Nephron progenitor cell (in vitro differentiated cells): Measurements from ENCODE around the gene EXOC6B.

ENCODE experiments used
- DNase-seq: peaks from one replicate; pipeline ENCODE4 v3.0.0; 2021
- H3K27ac Mint-ChIP-seq: 2 replicates; pipeline ENCODE4 v1.8.0; 2021; ENCODE audit warnings: mild to moderate bottlenecking, moderate library complexity, mixed read lengths
- H3K27me3 Mint-ChIP-seq: 2 replicates; pipeline ENCODE4 v1.8.0; 2021; ENCODE audit warnings: mild to moderate bottlenecking, low read depth, mixed read lengths; ENCODE audit not compliant: poor library complexity
- H3K36me3 Mint-ChIP-seq: 2 replicates; pipeline ENCODE4 v1.8.0; 2021; ENCODE audit warnings: low read depth, mixed read lengths
- H3K4me1 Mint-ChIP-seq: 2 replicates; pipeline ENCODE4 v1.8.0; 2021; ENCODE audit warnings: mixed read lengths
- H3K4me3 Mint-ChIP-seq: 2 replicates; pipeline ENCODE4 v1.8.0; 2021; ENCODE audit warnings: mild to moderate bottlenecking, moderate library complexity, mixed read lengths
- H3K9me3 Mint-ChIP-seq: 2 replicates; pipeline ENCODE4 v1.8.0; 2021; ENCODE audit warnings: mild to moderate bottlenecking, moderate library complexity, mixed read lengths
- CTCF ChIP-seq: fragments of 200-600 bp; sonication (generic); IDR thresholded peaks from 2 replicates; pipeline ENCODE4 v1.5.0; 2021; ENCODE audit warnings: antibody characterized with exemption

The EXOC6B gene

GRCh38 chr2:72719416-72719815 lies 106.4 kb downstream of the EXOC6B start:
- peak overlapping the region; percentile 27 for H3K27ac Mint-ChIP-seq
- DNase-seq, result peak; percentile 4
- no peak overlapping the region for H3K4me3 Mint-ChIP-seq
- TF ChIP-seq CTCF, result no peak
- H3K9me3 Mint-ChIP-seq, result no peaks in the 10 kb centered on the region
- peaks cover 38% of the 10 kb centered on the region for H3K4me1 Mint-ChIP-seq
- peaks cover 19% of the 10 kb centered on the region for H3K36me3 Mint-ChIP-seq
- no peaks in the 10 kb centered on the region for H3K27me3 Mint-ChIP-seq

DNA sequence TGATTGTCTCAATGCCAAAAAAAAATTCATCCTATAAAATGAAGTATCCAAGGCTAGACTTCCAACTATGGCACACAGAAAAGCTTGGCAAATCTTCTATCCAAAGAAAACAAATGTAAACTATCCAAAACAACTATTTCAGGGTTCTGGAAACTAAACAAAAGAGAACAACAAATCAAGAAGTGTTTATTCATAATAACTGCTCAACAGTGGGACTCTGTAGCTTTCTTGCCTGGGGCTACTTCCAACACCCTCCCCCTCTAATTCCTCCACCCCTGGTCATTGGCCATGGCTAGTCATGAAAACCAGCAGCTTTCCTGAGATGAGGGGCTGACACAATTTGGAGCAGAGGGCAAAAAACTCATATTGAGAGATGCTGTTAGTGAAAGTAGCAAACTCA lies 107.0 kb downstream of the EXOC6B start:
- H3K27ac Mint-ChIP-seq, result no peak overlapping the region
- no peak overlapping the region for H3K4me3 Mint-ChIP-seq
- no peak for DNase-seq
- H3K9me3 Mint-ChIP-seq, result no peaks in the 10 kb centered on the region
- no peaks in the 10 kb centered on the region for H3K27me3 Mint-ChIP-seq
- H3K36me3 Mint-ChIP-seq, result peaks cover 19% of the 10 kb centered on the region
- TF ChIP-seq CTCF, result no peak
- peaks cover 32% of the 10 kb centered on the region for H3K4me1 Mint-ChIP-seq

DNA sequence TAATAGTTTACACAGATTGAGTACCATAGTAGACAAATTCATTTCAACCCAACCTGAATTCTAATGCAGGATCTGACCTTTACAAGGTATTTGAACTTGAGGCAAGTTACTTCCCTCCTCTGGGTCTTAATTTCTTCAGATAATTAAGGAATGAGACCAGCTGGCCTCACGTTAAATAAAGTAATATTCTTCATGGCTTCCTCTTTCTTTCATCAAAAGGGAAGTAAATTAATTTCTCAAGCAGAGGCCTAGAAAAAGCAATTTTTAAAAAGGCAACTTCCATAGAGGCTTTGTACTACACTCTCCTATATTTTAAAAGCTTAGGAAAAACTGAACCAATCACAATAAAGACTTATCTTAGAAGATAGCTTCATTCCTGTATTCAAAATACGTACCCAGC lies 109.2 kb downstream of the EXOC6B start:
- no peaks in the 10 kb centered on the region for H3K27me3 Mint-ChIP-seq
- no peak for TF ChIP-seq CTCF

DNA sequence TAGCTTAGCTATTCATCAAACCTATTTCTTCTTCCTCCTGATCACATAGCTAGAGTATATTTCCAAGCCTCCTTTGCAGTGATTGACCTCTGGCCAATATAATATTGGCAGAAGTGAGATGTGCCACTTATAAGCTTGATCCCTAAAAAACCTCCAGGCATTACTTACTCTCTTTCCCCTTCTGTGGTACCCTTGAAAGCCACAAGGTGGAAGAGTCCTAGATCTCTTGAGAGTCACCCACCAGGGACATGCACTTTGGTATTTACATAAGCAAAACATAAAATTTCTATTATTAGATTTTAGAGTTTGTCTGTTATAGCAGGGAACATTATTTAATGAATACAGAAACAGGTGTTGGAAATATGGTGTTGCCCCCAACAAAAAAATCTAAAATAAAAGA lies 112.0 kb downstream of the EXOC6B start:
- no peak for TF ChIP-seq CTCF
- no peak overlapping the region for H3K4me3 Mint-ChIP-seq
- H3K9me3 Mint-ChIP-seq, result no peaks in the 10 kb centered on the region
- H3K4me1 Mint-ChIP-seq, result peaks cover 3% of the 10 kb centered on the region
- no peak overlapping the region for H3K27ac Mint-ChIP-seq
- H3K27me3 Mint-ChIP-seq, result no peaks in the 10 kb centered on the region
- H3K36me3 Mint-ChIP-seq, result peaks cover 12% of the 10 kb centered on the region
- no peak for DNase-seq

More for the DNA sequence above, 109.2 kb downstream of the EXOC6B start:
- Mint-ChIP-seq H3K27ac (no peak overlapping the region), H3K36me3 (peaks cover 19% of the 10 kb centered on the region), H3K9me3 (no peaks in the 10 kb centered on the region), H3K4me3 (no peak overlapping the region), H3K4me1 (peaks cover 18% of the 10 kb centered on the region)
- no peak for DNase-seq

GRCh38 chr2:72712977-72713376 lies 112.9 kb downstream of the EXOC6B start:
- no peak for TF ChIP-seq CTCF
- no peak overlapping the region for H3K27ac Mint-ChIP-seq
- DNase-seq, result no peak
- H3K4me1 Mint-ChIP-seq, result no peaks in the 10 kb centered on the region
- peaks cover 11% of the 10 kb centered on the region for H3K36me3 Mint-ChIP-seq
- H3K27me3 Mint-ChIP-seq, result no peaks in the 10 kb centered on the region
- no peak overlapping the region for H3K4me3 Mint-ChIP-seq
- no peaks in the 10 kb centered on the region for H3K9me3 Mint-ChIP-seq

DNA sequence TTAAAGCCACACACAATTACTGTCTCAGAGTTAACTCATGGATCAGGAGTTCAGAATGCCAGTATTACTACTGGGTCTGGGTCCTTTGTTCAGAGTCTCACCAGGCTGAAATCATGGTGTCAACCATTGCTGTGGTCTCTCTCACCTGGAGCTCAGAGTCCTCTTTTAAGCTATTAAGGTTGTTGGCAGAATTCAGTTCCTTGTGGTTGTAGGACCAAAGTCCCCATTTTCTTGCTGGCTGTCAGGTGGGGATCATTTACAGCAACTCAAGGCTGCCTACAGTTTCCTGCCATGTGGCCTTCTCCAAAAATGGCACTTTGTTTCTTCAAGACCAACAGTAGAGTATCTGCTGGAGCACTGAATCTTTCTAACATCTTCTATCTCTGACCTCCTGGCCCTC lies 113.5 kb downstream of the EXOC6B start:
- no peak for DNase-seq

More for the DNA sequence above, 113.5 kb downstream of the EXOC6B start:
- H3K4me3 Mint-ChIP-seq, result no peak overlapping the region
- H3K27ac Mint-ChIP-seq, result no peak overlapping the region
- H3K36me3 Mint-ChIP-seq, result peaks cover 5% of the 10 kb centered on the region
- H3K9me3 Mint-ChIP-seq, result no peaks in the 10 kb centered on the region
- no peak for TF ChIP-seq CTCF
- H3K4me1 Mint-ChIP-seq, result no peaks in the 10 kb centered on the region
- no peaks in the 10 kb centered on the region for H3K27me3 Mint-ChIP-seq
